Astrocyte (in vitro differentiated cells and primary cell): ENCODE measurements around the gene TSPAN33. TPM values are rescaled to one million over a fixed set of nuclear protein-coding genes. Genes with fewer than 3 reads are reported as not detected.

Experiments
- DNase-seq: peaks from one replicate; pipeline ENCODE4 v3.0.0-alpha.2; 2010; ENCODE audit warnings: low read depth
- FAIRE-seq: peaks from 2 replicates; lab custom pipeline; 2011; peaks lifted over from hg19 to GRCh38; lab: Jason Lieb, UNC
- H2AFZ ChIP-seq: 2 replicates; pipeline ENCODE4 v1.6.0; 2012; ENCODE audit warnings: low read depth, low read length, inconsistent platforms
- H3K27ac ChIP-seq: 2 replicates; pipeline ENCODE4 v1.5.1; 2011; ENCODE audit warnings: low read depth, low read length, inconsistent platforms
- H3K27me3 ChIP-seq: 2 replicates; pipeline ENCODE4 v1.6.0; 2011; ENCODE audit warnings: low read length, inconsistent platforms; ENCODE audit not compliant: insufficient read depth
- H3K36me3 ChIP-seq: 2 replicates; pipeline ENCODE4 v1.5.1; 2011; ENCODE audit warnings: low read length, inconsistent platforms; ENCODE audit not compliant: insufficient read depth
- H3K4me1 ChIP-seq: 2 replicates; pipeline ENCODE4 v1.5.1; 2011; ENCODE audit warnings: low read length, inconsistent platforms; ENCODE audit not compliant: insufficient read depth
- H3K4me2 ChIP-seq: 2 replicates; pipeline ENCODE4 v1.6.0; 2012; ENCODE audit warnings: low read length, inconsistent platforms
- H3K4me3 ChIP-seq: 2 replicates; pipeline ENCODE4 v1.5.1; 2011; ENCODE audit warnings: low read depth, mild to moderate bottlenecking, low read length, inconsistent platforms; ENCODE audit not compliant: insufficient read depth
- H3K79me2 ChIP-seq: 2 replicates; pipeline ENCODE4 v1.6.0; 2012; ENCODE audit warnings: mild to moderate bottlenecking, low read length, inconsistent platforms; ENCODE audit not compliant: insufficient read depth
- H3K9ac ChIP-seq: 2 replicates; pipeline ENCODE4 v1.6.0; 2012; ENCODE audit warnings: mild to moderate bottlenecking, low read length, inconsistent platforms
- H3K9me3 ChIP-seq: 2 replicates; pipeline ENCODE4 v1.5.1; 2012; ENCODE audit warnings: low read depth, mild to moderate bottlenecking, low read length, inconsistent platforms; ENCODE audit not compliant: insufficient read depth
- H4K20me1 ChIP-seq: 2 replicates; pipeline ENCODE4 v1.6.0; 2012; ENCODE audit warnings: low read length, inconsistent platforms; ENCODE audit not compliant: insufficient read depth
- H3K27ac Mint-ChIP-seq: one replicate; pipeline ENCODE4 v1.8.0; 2021; ENCODE audit warnings: mild to moderate bottlenecking, mixed read lengths; ENCODE audit not compliant: unreplicated experiment
- H3K27me3 Mint-ChIP-seq: one replicate; pipeline ENCODE4 v1.8.0; 2021; ENCODE audit warnings: low read depth, mixed read lengths; ENCODE audit not compliant: unreplicated experiment
- H3K36me3 Mint-ChIP-seq: one replicate; pipeline ENCODE4 v1.8.0; 2021; ENCODE audit warnings: low read depth, mixed read lengths; ENCODE audit not compliant: unreplicated experiment
- H3K4me1 Mint-ChIP-seq: one replicate; pipeline ENCODE4 v1.8.0; 2021; ENCODE audit warnings: low read depth, mixed read lengths; ENCODE audit not compliant: unreplicated experiment
- H3K4me3 Mint-ChIP-seq: one replicate; pipeline ENCODE4 v1.8.0; 2021; ENCODE audit warnings: mild to moderate bottlenecking, moderate library complexity, mixed read lengths; ENCODE audit not compliant: unreplicated experiment
- H3K9me3 Mint-ChIP-seq: one replicate; pipeline ENCODE4 v1.8.0; 2021; ENCODE audit warnings: mild to moderate bottlenecking, mixed read lengths; ENCODE audit not compliant: unreplicated experiment
- EZH2 ChIP-seq: IDR thresholded peaks from 2 replicates; pipeline ENCODE4 v1.6.1; 2012; ENCODE audit warnings: mild to moderate bottlenecking, low read length, inconsistent platforms; ENCODE audit not compliant: insufficient read depth
- total RNA-seq: library from RNA; stranded (reverse); gene quantifications from 2 replicates; pipeline ENCODE4 v1.2.1, GENCODE V29; 2021
- TF ChIP-seq, protein P1 (sequence below): IDR thresholded peaks from 2 replicates; pipeline ENCODE4 v1.5.1; 2011; ENCODE audit warnings: low read depth, mild to moderate bottlenecking, inconsistent platforms, low read length, moderate library complexity; ENCODE audit not compliant: insufficient read depth

TSPAN33 gene
- total RNA-seq, 1 donor from 2014 or later = 6.5 TPM

DNA sequence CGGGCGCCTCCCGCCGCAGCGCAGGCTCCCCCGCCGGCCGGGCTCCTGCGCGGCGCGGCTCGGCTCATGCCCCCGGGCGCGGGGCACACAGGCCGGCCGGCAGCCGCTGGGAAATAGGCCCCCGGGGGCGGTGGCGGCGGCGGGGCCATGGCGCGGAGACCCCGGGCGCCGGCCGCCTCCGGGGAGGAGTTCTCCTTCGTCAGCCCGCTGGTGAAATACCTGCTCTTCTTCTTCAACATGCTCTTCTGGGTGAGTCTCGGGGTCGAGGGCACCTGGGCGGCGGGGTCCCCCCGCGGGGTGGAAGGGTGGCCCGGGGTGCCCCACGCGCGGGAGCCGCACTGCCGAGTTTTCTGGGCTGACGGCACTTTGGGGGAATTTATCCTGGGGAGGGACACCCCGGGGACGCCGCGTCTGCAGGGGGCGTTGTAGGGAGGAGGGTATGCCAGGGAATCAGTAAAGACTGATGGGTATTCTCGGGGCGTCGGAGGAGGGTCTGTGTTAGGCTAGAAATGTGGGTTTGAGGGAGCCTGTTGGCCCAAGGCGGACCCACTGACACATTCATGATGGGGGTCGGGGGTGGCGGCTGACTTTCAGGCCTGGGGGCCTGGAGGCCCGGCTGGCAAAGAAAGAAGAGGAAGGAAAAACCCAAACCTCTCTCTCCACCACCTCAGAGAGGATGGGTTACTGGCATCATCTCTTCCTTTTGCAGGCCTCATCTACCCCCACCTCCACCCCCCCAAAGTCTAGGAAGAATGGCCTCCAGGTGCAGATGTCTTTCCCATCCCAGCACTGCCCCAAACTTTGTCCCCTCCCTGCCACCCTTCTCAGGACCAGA, 544 bp downstream of the TSPAN33 start:
- no peaks in the 10 kb centered on the region for H3K36me3 Mint-ChIP-seq
- peak overlapping the region; percentile 83 for H3K4me3 Mint-ChIP-seq
- DNase-seq = no peak

GRCh38 chr7:129146237-129146979, 1.9 kb downstream of the TSPAN33 start:
- H4K20me1 ChIP-seq = no peaks in the 10 kb centered on the region
- H3K27ac Mint-ChIP-seq = no peak overlapping the region
- no peaks in the 10 kb centered on the region for H3K36me3 Mint-ChIP-seq
- H3K9ac ChIP-seq = no peak overlapping the region
- peaks cover 50% of the 10 kb centered on the region for H3K27me3 Mint-ChIP-seq
- no peaks in the 10 kb centered on the region for H3K9me3 ChIP-seq
- no peak overlapping the region for H3K4me3 ChIP-seq
- no peaks in the 10 kb centered on the region for H3K36me3 ChIP-seq
- peaks cover 3% of the 10 kb centered on the region for H3K4me1 ChIP-seq
- TF ChIP-seq, protein P1, sequence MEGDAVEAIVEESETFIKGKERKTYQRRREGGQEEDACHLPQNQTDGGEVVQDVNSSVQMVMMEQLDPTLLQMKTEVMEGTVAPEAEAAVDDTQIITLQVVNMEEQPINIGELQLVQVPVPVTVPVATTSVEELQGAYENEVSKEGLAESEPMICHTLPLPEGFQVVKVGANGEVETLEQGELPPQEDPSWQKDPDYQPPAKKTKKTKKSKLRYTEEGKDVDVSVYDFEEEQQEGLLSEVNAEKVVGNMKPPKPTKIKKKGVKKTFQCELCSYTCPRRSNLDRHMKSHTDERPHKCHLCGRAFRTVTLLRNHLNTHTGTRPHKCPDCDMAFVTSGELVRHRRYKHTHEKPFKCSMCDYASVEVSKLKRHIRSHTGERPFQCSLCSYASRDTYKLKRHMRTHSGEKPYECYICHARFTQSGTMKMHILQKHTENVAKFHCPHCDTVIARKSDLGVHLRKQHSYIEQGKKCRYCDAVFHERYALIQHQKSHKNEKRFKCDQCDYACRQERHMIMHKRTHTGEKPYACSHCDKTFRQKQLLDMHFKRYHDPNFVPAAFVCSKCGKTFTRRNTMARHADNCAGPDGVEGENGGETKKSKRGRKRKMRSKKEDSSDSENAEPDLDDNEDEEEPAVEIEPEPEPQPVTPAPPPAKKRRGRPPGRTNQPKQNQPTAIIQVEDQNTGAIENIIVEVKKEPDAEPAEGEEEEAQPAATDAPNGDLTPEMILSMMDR = no peak
- TF ChIP-seq EZH2 = no peak
- H3K79me2 ChIP-seq = no peaks in the 10 kb centered on the region
- H3K27ac ChIP-seq = no peak overlapping the region
- peaks cover 53% of the 10 kb centered on the region for H3K27me3 ChIP-seq
- H3K4me3 Mint-ChIP-seq = peak overlapping the region; percentile 83
- peaks cover 2% of the 10 kb centered on the region for H3K9me3 Mint-ChIP-seq
- FAIRE-seq (no peak), DNase-seq (no peak)
- no peaks in the 10 kb centered on the region for H3K4me1 Mint-ChIP-seq
- no peak overlapping the region for H3K4me2 ChIP-seq
- H2AFZ ChIP-seq = no peak overlapping the region

More for the DNA sequence above, 544 bp downstream of the TSPAN33 start:
- peak overlapping the region; percentile 47 for H2AFZ ChIP-seq
- H4K20me1 ChIP-seq = no peaks in the 10 kb centered on the region
- peaks cover 45% of the 10 kb centered on the region for H3K27me3 ChIP-seq
- no peak for FAIRE-seq
- peaks cover 44% of the 10 kb centered on the region for H3K27me3 Mint-ChIP-seq
- H3K4me1 Mint-ChIP-seq = no peaks in the 10 kb centered on the region
- H3K4me1 ChIP-seq = peaks cover 3% of the 10 kb centered on the region
- peak; percentile 31 for TF ChIP-seq EZH2
- TF ChIP-seq, protein P1 = no peak
- no peaks in the 10 kb centered on the region for H3K9me3 ChIP-seq
- peaks cover 2% of the 10 kb centered on the region for H3K9me3 Mint-ChIP-seq
- peak overlapping the region; percentile 57 for H3K4me3 ChIP-seq
- peak overlapping the region; percentile 88 for H3K4me2 ChIP-seq
- no peaks in the 10 kb centered on the region for H3K79me2 ChIP-seq
- H3K9ac ChIP-seq = peak overlapping the region; percentile 41
- no peak overlapping the region for H3K27ac ChIP-seq
- H3K36me3 ChIP-seq = no peaks in the 10 kb centered on the region
- no peak overlapping the region for H3K27ac Mint-ChIP-seq
